ENCODE data around the gene ADAMTS12. TPM values are rescaled to one million over a fixed set of nuclear protein-coding genes. Genes with fewer than 3 reads are reported as not detected.

ADAMTS12 gene
- total RNA-seq, 1 experiment from 2014 or later, result 0.18 TPM

GRCh38 chr5:33482335-33482734 lies 409.5 kb downstream of the ADAMTS12 start:
- no peaks in the 10 kb centered on the region for H3K4me1 ChIP-seq (ENCODE audit: insufficient read depth, low read length)
- H3F3A ChIP-seq (ENCODE audit: low read length, unreplicated experiment), result no peaks in the 10 kb centered on the region
- H3K4me2 ChIP-seq (ENCODE audit: low read length), result no peak overlapping the region
- no peak overlapping the region for H3K4me3 ChIP-seq (ENCODE audit: low read length)
- intact Hi-C loops (cut with micrococcal nuclease), result no loop called here
- H3K9ac ChIP-seq (ENCODE audit: low read length), result no peak overlapping the region
- BruUV-seq (replicated peaks), result no TSS peak
- DNase-seq, result no peak
- ChIA-PET POLR2A (ENCODE audit: unreplicated experiment) (no interaction called here), CTCF (no interaction called here)
- no peaks in the 10 kb centered on the region for H3K9me3 ChIP-seq (ENCODE audit: low read length)
- H3K9me2 ChIP-seq (replicated peaks; ENCODE audit: low read length), result no peaks in the 10 kb centered on the region
- H4K20me1 ChIP-seq (ENCODE audit: low read length), result no peaks in the 10 kb centered on the region
- no peak overlapping the region for H3K27ac ChIP-seq (ENCODE audit: low read length)
- TF ChIP-seq CTCF (conservative IDR thresholded peaks at IDR 0.05; ENCODE audit: low read depth, low read length) (no peak), EZH2phosphoT487 (IDR thresholded peaks at IDR 0.05; ENCODE audit: borderline replicate concordance, low read length) (no peak), EZH2 (IDR thresholded peaks at IDR 0.05; ENCODE audit: low read length, unreplicated experiment) (no peak)
- no peaks in the 10 kb centered on the region for H3K79me2 ChIP-seq (ENCODE audit: low read length)
- no peak for ATAC-seq
- H3K27me3 ChIP-seq (ENCODE audit: low read length), result no peaks in the 10 kb centered on the region
- no peaks in the 10 kb centered on the region for H3K36me3 ChIP-seq (ENCODE audit: low read depth, low read length)
- no peak overlapping the region for H2AFZ ChIP-seq (ENCODE audit: low read length)

GRCh38 chr5:33480876-33481275 lies 410.9 kb downstream of the ADAMTS12 start:
- H3F3A ChIP-seq (ENCODE audit: low read length, unreplicated experiment), result no peaks in the 10 kb centered on the region
- no peaks in the 10 kb centered on the region for H3K9me2 ChIP-seq (replicated peaks; ENCODE audit: low read length)
- no peak overlapping the region for H2AFZ ChIP-seq (ENCODE audit: low read length)
- BruUV-seq (replicated peaks), result no TSS peak
- no peak overlapping the region for H3K4me2 ChIP-seq (ENCODE audit: low read length)
- intact Hi-C loops (cut with micrococcal nuclease), result no loop called here
- 0 out of 2 replicates have a peak, but pooled peaks cover 4% of the 10 kb centered on the region for H3K36me3 ChIP-seq (ENCODE audit: low read depth, low read length)
- ATAC-seq (no peak), DNase-seq (no peak)
- H3K79me2 ChIP-seq (ENCODE audit: low read length), result no peaks in the 10 kb centered on the region
- H3K27ac ChIP-seq (ENCODE audit: low read length), result no peak overlapping the region
- H4K20me1 ChIP-seq (ENCODE audit: low read length), result no peaks in the 10 kb centered on the region
- no peak overlapping the region for H3K4me3 ChIP-seq (ENCODE audit: low read length)
- H3K27me3 ChIP-seq (ENCODE audit: low read length), result no peaks in the 10 kb centered on the region
- ChIA-PET POLR2A (ENCODE audit: unreplicated experiment) (no interaction called here), CTCF (no interaction called here)
- no peak overlapping the region for H3K9ac ChIP-seq (ENCODE audit: low read length)
- H3K9me3 ChIP-seq (ENCODE audit: low read length), result no peaks in the 10 kb centered on the region
- TF ChIP-seq CTCF (conservative IDR thresholded peaks at IDR 0.05; ENCODE audit: low read depth, low read length) (no peak), EZH2 (IDR thresholded peaks at IDR 0.05; ENCODE audit: low read length, unreplicated experiment) (no peak), EZH2phosphoT487 (IDR thresholded peaks at IDR 0.05; ENCODE audit: borderline replicate concordance, low read length) (no peak)
- H3K4me1 ChIP-seq (ENCODE audit: insufficient read depth, low read length), result no peaks in the 10 kb centered on the region

GRCh38 chr5:33479311-33479710 lies 412.5 kb downstream of the ADAMTS12 start:
- Histone ChIP-seq H3K4me2 (ENCODE audit: low read length) (no peak overlapping the region), H3K4me1 (ENCODE audit: insufficient read depth, low read length) (no peaks in the 10 kb centered on the region), H3K79me2 (ENCODE audit: low read length) (no peaks in the 10 kb centered on the region), H2AFZ (ENCODE audit: low read length) (no peak overlapping the region), H3K27ac (ENCODE audit: low read length) (no peak overlapping the region), H3K36me3 (ENCODE audit: low read depth, low read length) (peaks cover 9% of the 10 kb centered on the region; the same call in 1 of the 2 replicates), H3K9me3 (ENCODE audit: low read length) (no peaks in the 10 kb centered on the region), H4K20me1 (ENCODE audit: low read length) (no peaks in the 10 kb centered on the region), H3K9ac (ENCODE audit: low read length) (no peak overlapping the region), H3K9me2 (replicated peaks; ENCODE audit: low read length) (no peaks in the 10 kb centered on the region), H3F3A (ENCODE audit: low read length, unreplicated experiment) (no peaks in the 10 kb centered on the region), H3K27me3 (ENCODE audit: low read length) (no peaks in the 10 kb centered on the region), H3K4me3 (ENCODE audit: low read length) (no peak overlapping the region)
- POLR2A ChIA-PET (ENCODE audit: unreplicated experiment), result no interaction called here
- CTCF ChIA-PET, result interaction anchor here (0.6 kb wide), 1 partner anchor 490 kb away, joined by 4 read pairs; no protein-coding TSS in a partner anchor
- no TSS peak for BruUV-seq (replicated peaks)
- TF ChIP-seq EZH2phosphoT487 (IDR thresholded peaks at IDR 0.05; ENCODE audit: borderline replicate concordance, low read length), result no peak
- TF ChIP-seq EZH2 (IDR thresholded peaks at IDR 0.05; ENCODE audit: low read length, unreplicated experiment), result no peak
- no peak for TF ChIP-seq CTCF (conservative IDR thresholded peaks at IDR 0.05; ENCODE audit: low read depth, low read length)
- intact Hi-C loops (cut with micrococcal nuclease), result no loop called here
- DNase-seq (no peak), ATAC-seq (no peak)
